ENCODE results near the gene ABCD1. TPM values are rescaled to one million over a fixed set of nuclear protein-coding genes. Genes with fewer than 3 reads are reported as not detected.
"Not testable (repeated sequence)": the region's sequence is repeated elsewhere in the genome, so short reads cannot be mapped to it uniquely, and the experiment has no call there.

Gene ABCD1
- total RNA-seq, 4 donors from 2014 or later, result 2.9 to 24.9 (median 13.1) TPM

DNA sequence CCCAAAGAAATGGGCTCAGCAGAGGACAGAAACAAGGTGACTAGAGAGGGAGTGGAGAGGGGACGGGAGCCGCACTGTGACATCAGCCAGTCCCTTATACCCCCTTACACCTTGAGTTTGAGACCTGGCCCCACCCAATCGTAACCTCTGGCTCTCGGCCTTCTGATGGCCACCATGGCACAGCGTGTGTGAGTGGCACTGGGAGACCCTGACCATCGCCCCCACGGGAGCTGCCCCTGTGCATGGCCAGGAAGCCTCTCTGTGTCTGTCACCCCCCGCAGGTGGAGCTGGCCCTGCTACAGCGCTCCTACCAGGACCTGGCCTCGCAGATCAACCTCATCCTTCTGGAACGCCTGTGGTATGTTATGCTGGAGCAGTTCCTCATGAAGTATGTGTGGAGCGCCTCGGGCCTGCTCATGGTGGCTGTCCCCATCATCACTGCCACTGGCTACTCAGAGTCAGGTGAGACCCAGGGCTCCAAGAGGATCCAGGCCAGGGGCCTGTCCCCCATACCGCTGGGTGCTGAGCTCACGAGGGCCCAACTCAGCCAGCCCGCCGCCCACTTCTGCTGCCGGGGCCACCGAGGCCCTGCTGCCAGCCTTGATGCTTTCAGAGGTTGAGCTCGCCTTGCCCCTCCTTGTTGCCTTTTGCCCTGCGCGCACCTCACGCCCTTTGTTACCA lies 4.4 kb downstream of the ABCD1 start:
- DNase-seq, result no peak
- H3K9me3 ChIP-seq, result no peaks in the 10 kb centered on the region
- TF ChIP-seq, protein P1, sequence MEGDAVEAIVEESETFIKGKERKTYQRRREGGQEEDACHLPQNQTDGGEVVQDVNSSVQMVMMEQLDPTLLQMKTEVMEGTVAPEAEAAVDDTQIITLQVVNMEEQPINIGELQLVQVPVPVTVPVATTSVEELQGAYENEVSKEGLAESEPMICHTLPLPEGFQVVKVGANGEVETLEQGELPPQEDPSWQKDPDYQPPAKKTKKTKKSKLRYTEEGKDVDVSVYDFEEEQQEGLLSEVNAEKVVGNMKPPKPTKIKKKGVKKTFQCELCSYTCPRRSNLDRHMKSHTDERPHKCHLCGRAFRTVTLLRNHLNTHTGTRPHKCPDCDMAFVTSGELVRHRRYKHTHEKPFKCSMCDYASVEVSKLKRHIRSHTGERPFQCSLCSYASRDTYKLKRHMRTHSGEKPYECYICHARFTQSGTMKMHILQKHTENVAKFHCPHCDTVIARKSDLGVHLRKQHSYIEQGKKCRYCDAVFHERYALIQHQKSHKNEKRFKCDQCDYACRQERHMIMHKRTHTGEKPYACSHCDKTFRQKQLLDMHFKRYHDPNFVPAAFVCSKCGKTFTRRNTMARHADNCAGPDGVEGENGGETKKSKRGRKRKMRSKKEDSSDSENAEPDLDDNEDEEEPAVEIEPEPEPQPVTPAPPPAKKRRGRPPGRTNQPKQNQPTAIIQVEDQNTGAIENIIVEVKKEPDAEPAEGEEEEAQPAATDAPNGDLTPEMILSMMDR (IDR thresholded peaks at IDR 0.05), result no peak
- no peak overlapping the region for H3K4me3 ChIP-seq
- no peaks in the 10 kb centered on the region for H3K36me3 ChIP-seq
- intact Hi-C loops (cut with DNase I; ENCODE audit: low total_unique reads), result no loop called here
- no peak overlapping the region for H3K27ac ChIP-seq
- no peaks in the 10 kb centered on the region for H3K27me3 ChIP-seq
- H3K4me1 ChIP-seq, result peaks cover 0 to 4% of the 10 kb centered on the region in 2 donors

DNA sequence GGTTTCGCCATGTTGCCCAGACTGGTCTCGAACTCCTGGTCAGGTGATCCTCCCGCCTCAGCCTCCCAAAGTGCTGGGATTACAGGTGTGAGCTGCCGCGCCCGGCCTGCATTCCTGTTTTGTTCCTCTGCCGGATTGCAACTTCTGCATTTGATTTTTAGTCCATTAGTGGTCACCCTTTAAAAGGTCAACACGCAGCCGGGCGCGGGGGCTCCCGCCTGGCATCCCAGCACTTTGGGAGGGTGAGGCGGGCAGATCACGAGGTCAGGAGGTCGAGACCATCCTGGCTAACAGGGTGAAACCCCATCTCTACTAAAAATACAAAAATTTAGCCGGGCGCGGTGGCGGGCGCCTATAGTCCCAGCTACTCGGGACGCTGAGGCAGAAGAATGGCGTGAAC lies 5.5 kb downstream of the ABCD1 start:
- H3K27ac ChIP-seq; DNase-seq; H3K27me3 ChIP-seq; H3K4me1 ChIP-seq; H3K36me3 ChIP-seq; H3K9me3 ChIP-seq; intact Hi-C loops (cut with DNase I; ENCODE audit: low total_unique reads); H3K4me3 ChIP-seq: not testable (repeated sequence)

DNA sequence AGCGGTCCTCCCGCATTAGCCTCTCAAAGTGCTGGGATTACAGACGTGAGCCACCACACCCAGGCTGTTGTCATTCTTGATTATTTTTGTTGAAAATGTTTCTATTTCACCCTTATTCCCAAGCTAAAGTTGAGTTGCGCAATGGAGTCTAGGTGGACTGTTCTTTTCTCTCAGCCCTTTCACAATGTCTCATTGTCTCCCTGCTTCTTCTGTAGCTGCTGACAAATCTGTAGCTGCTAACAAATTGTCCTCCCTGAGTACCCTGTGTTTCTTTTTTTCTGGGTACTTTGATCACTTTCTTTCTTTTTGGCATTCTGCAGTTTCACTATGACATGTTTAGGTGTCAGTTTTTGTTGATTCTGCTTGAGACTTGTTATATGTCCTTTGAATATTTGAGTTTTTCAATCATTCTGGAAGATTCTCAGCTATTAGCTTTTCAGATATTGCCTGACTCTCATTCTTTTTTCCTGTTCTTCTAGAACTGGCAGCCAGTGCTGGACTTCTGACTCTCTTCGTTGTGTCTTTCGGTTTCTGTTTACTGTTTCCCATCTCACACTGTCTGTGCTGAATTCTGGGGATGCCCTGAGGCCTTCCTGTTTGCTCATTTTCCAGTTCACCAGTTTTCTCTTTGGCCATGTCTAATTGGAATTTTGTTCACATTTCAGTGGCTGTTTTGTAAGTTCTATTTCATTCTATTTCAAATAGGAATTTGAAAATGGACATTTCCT lies 6.6 kb downstream of the ABCD1 start:
- no peak for DNase-seq
- intact Hi-C loops (cut with DNase I; ENCODE audit: low total_unique reads), result no loop called here
- no peak overlapping the region for H3K4me3 ChIP-seq
- H3K9me3 ChIP-seq, result no peaks in the 10 kb centered on the region
- peaks cover 0 to 4% of the 10 kb centered on the region in 2 donors for H3K4me1 ChIP-seq
- TF ChIP-seq, protein P1 (IDR thresholded peaks at IDR 0.05), result no peak
- no peak for TF ChIP-seq POLR2A (IDR thresholded peaks at IDR 0.05)
- no peaks in the 10 kb centered on the region for H3K27me3 ChIP-seq
- H3K36me3 ChIP-seq, result no peaks in the 10 kb centered on the region
- H3K27ac ChIP-seq, result no peak overlapping the region

DNA sequence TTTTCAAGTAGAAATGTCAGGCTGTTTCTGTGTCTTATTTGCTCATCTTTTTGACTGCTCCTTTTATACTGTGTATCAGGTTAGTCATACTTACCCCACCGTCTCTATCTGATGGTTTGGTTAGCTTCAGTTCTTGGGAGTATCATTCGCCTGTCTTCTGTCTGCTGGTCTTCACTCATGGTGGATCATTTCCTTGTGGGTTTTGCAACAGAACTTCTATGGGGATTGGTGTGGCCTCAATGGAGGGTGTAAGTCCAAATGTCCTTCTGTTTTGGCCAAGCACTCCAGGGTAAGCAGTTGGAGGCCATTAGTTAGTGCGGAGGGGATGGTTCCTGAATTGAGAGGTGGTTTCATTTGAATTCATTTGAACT lies 7.2 kb downstream of the ABCD1 start:
- H3K4me1 ChIP-seq, result peaks cover 0 to 4% of the 10 kb centered on the region in 2 donors
- intact Hi-C loops (cut with DNase I; ENCODE audit: low total_unique reads), result no loop called here
- H3K36me3 ChIP-seq, result no peaks in the 10 kb centered on the region
- no peak for DNase-seq
- no peaks in the 10 kb centered on the region for H3K27me3 ChIP-seq
- TF ChIP-seq, protein P1 (IDR thresholded peaks at IDR 0.05), result no peak
- TF ChIP-seq POLR2A (IDR thresholded peaks at IDR 0.05), result no peak
- no peak overlapping the region for H3K4me3 ChIP-seq
- H3K9me3 ChIP-seq, result no peaks in the 10 kb centered on the region
- H3K27ac ChIP-seq, result no peak overlapping the region

DNA sequence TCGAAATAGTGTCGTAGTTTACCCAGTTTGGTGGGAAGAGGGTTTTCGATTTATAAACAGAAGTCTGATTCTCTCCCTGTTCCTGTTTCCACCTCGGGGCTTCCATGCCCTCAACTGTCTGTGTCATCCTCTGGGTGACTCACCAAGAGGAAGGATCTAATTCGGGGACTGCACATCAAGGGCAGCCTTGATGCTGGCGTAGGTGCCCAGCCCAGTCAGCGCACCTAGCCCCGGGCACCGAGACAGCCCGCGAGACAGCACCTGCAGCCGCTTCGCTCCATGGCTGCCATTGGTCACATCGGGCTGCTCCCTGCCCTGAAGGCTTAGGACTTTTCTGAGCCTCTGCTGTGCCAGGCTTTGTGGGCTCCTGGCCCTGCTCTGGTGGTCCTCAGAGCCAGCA lies 7.7 kb downstream of the ABCD1 start:
- no peak overlapping the region for H3K4me3 ChIP-seq
- no peak for DNase-seq
- no peaks in the 10 kb centered on the region for H3K36me3 ChIP-seq
- intact Hi-C loops (cut with DNase I; ENCODE audit: low total_unique reads), result no loop called here
- H3K9me3 ChIP-seq, result no peaks in the 10 kb centered on the region
- no peaks in the 10 kb centered on the region for H3K4me1 ChIP-seq
- H3K27ac ChIP-seq, result no peak overlapping the region
- no peak for TF ChIP-seq POLR2A (IDR thresholded peaks at IDR 0.05)
- TF ChIP-seq, protein P1 (IDR thresholded peaks at IDR 0.05), result no peak
- no peaks in the 10 kb centered on the region for H3K27me3 ChIP-seq

Data from uterus (tissue), 4 donors.